Measurements from ENCODE around the gene ANKHD1.
"Not testable (repeated sequence)": the region's sequence is repeated elsewhere in the genome, so short reads cannot be mapped to it uniquely, and the experiment has no call there.

Gene ANKHD1

DNA sequence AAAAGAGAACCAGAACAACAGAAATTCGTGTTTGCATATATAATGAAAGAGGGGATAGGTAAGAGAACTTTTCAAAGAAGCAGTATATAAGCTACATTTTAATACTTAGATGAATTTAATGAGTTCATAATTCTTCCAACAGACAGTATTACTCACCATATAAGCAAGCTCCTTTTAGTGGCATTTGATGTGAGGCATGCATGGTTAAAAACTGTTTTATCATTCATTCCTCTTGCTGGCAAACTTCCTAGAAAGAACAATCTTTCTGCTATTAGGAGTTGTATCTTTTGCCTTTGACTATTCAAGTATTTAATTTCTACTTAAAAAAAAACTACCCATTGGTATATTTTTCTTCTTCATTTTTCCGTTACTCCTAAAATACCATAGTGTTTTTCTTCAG, 80.1 kb downstream of the ANKHD1 start:
- no peak overlapping the region for H3K4me2 ChIP-seq (ENCODE audit: low read depth, low read length, poor library complexity, severe bottlenecking)
- TF ChIP-seq EZH2phosphoT487 (IDR thresholded peaks at IDR 0.05; ENCODE audit: borderline replicate concordance): no peak
- TF ChIP-seq, protein P1, sequence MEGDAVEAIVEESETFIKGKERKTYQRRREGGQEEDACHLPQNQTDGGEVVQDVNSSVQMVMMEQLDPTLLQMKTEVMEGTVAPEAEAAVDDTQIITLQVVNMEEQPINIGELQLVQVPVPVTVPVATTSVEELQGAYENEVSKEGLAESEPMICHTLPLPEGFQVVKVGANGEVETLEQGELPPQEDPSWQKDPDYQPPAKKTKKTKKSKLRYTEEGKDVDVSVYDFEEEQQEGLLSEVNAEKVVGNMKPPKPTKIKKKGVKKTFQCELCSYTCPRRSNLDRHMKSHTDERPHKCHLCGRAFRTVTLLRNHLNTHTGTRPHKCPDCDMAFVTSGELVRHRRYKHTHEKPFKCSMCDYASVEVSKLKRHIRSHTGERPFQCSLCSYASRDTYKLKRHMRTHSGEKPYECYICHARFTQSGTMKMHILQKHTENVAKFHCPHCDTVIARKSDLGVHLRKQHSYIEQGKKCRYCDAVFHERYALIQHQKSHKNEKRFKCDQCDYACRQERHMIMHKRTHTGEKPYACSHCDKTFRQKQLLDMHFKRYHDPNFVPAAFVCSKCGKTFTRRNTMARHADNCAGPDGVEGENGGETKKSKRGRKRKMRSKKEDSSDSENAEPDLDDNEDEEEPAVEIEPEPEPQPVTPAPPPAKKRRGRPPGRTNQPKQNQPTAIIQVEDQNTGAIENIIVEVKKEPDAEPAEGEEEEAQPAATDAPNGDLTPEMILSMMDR (conservative IDR thresholded peaks at IDR 0.05; ENCODE audit: low read length): no peak
- no peak overlapping the region for H2AFZ ChIP-seq (ENCODE audit: low read length)
- H3K4me3 ChIP-seq (ENCODE audit: low read length, poor library complexity, severe bottlenecking): no peak overlapping the region
- H3F3A ChIP-seq (ENCODE audit: low read depth): no peaks in the 10 kb centered on the region
- H3K9me3 ChIP-seq (ENCODE audit: insufficient read depth, low read depth, low read length): no peaks in the 10 kb centered on the region
- H3K9ac ChIP-seq (ENCODE audit: low read depth, low read length, poor library complexity, severe bottlenecking): no peak overlapping the region
- no peaks in the 10 kb centered on the region for H3K79me2 ChIP-seq (ENCODE audit: insufficient read depth, low read length)
- no peaks in the 10 kb centered on the region for H3K27me3 ChIP-seq (ENCODE audit: insufficient read depth, low read length, poor library complexity, severe bottlenecking)
- H3K36me3 ChIP-seq (ENCODE audit: insufficient read depth, low read length): peaks cover 40% of the 10 kb centered on the region; the same call in 1 of the 2 replicates
- peaks cover 4% of the 10 kb centered on the region for H3K4me1 ChIP-seq (ENCODE audit: insufficient read depth, low read length, poor library complexity, severe bottlenecking)
- H3K9me2 ChIP-seq (replicated peaks; ENCODE audit: low read depth, low read length): no peaks in the 10 kb centered on the region
- H4K20me1 ChIP-seq (ENCODE audit: insufficient read depth, low read length, poor library complexity, severe bottlenecking): no peaks in the 10 kb centered on the region

DNA sequence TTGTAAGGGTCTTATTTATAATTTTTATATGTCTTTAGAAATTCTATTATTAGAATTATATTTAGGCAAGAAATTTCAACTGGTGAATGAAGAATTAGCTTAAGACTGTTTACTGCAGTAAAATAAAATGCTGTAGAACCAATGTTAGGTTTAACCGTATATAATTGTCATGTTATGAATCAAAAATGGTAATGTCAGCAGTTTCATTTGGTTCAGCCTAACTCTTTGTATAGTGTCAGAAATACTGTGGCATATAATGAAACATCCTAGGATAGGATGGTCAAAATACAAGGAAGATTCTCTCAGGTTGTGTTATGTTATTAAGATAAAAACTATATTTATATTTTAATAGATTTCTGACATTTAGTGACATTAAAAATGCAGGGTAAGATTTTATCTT, 81.4 kb downstream of the ANKHD1 start:
- no peak overlapping the region for H3K9ac ChIP-seq (ENCODE audit: low read depth, low read length, poor library complexity, severe bottlenecking)
- H4K20me1 ChIP-seq (ENCODE audit: insufficient read depth, low read length, poor library complexity, severe bottlenecking): no peaks in the 10 kb centered on the region
- H3K4me2 ChIP-seq (ENCODE audit: low read depth, low read length, poor library complexity, severe bottlenecking): no peak overlapping the region
- no peaks in the 10 kb centered on the region for H3K9me2 ChIP-seq (replicated peaks; ENCODE audit: low read depth, low read length)
- no peaks in the 10 kb centered on the region for H3K9me3 ChIP-seq (ENCODE audit: insufficient read depth, low read depth, low read length)
- H3K4me1 ChIP-seq (ENCODE audit: insufficient read depth, low read length, poor library complexity, severe bottlenecking): peaks cover 4% of the 10 kb centered on the region
- H3F3A ChIP-seq (ENCODE audit: low read depth): no peaks in the 10 kb centered on the region
- no peak overlapping the region for H2AFZ ChIP-seq (ENCODE audit: low read length)
- H3K27me3 ChIP-seq (ENCODE audit: insufficient read depth, low read length, poor library complexity, severe bottlenecking): no peaks in the 10 kb centered on the region
- no peaks in the 10 kb centered on the region for H3K79me2 ChIP-seq (ENCODE audit: insufficient read depth, low read length)
- TF ChIP-seq, protein P1 (conservative IDR thresholded peaks at IDR 0.05; ENCODE audit: low read length): no peak
- TF ChIP-seq EZH2phosphoT487 (IDR thresholded peaks at IDR 0.05; ENCODE audit: borderline replicate concordance): no peak
- peaks cover 48% of the 10 kb centered on the region for H3K36me3 ChIP-seq (ENCODE audit: insufficient read depth, low read length)
- H3K4me3 ChIP-seq (ENCODE audit: low read length, poor library complexity, severe bottlenecking): no peak overlapping the region

DNA sequence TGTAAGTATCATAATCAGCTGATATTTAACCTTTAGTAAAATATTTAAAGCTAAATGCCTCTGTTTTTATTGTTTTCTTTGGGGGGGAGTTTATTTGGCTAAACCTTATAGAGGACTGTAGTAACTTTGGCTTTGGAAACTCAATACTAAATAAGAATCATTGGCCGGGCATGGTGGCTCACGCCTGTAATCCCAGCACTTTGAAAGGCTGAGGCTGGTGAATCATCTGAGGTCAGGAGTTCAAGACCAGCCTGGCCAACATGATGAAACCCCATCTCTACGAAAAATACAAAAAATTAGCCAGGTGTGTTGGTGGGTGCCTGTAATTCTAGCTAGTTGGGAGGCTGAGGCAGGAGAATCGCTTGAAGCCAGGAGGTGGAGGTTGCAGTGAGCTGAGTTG, 86.5 kb downstream of the ANKHD1 start:
- H3K36me3 ChIP-seq (ENCODE audit: insufficient read depth, low read length): peaks cover 59% of the 10 kb centered on the region
- not testable (repeated sequence) for H3K79me2 ChIP-seq (ENCODE audit: insufficient read depth, low read length); H2AFZ ChIP-seq (ENCODE audit: low read length); H3K9me3 ChIP-seq (ENCODE audit: insufficient read depth, low read depth, low read length); H3K9ac ChIP-seq (ENCODE audit: low read depth, low read length, poor library complexity, severe bottlenecking); H4K20me1 ChIP-seq (ENCODE audit: insufficient read depth, low read length, poor library complexity, severe bottlenecking); H3K27me3 ChIP-seq (ENCODE audit: insufficient read depth, low read length, poor library complexity, severe bottlenecking); H3K4me3 ChIP-seq (ENCODE audit: low read length, poor library complexity, severe bottlenecking); H3F3A ChIP-seq (ENCODE audit: low read depth); H3K4me2 ChIP-seq (ENCODE audit: low read depth, low read length, poor library complexity, severe bottlenecking); H3K4me1 ChIP-seq (ENCODE audit: insufficient read depth, low read length, poor library complexity, severe bottlenecking); H3K9me2 ChIP-seq (replicated peaks; ENCODE audit: low read depth, low read length)

DNA sequence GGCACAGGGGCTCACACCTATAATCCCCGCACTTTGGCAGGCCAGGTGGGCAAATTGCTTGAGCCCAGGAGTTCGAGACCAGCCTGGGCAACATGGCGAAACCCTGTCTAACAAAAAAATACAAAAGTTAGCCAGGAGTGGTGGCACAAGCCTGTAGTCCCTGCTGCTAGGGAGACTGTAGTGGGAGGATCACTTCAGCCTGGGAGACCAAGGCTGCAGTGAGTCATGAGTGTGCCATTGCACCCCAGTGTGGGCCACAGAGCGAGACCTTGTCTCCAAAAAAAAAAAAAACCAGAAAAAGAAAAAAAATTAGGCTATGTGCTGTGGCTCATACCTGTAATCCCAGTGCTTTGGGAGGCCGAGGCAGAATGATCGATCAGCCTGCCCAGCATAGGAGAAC, 87.3 kb downstream of the ANKHD1 start:
- Histone ChIP-seq H3K9ac (ENCODE audit: low read depth, low read length, poor library complexity, severe bottlenecking) (no peak overlapping the region), H3K9me3 (ENCODE audit: insufficient read depth, low read depth, low read length) (no peaks in the 10 kb centered on the region), H3F3A (ENCODE audit: low read depth) (no peaks in the 10 kb centered on the region), H3K4me2 (ENCODE audit: low read depth, low read length, poor library complexity, severe bottlenecking) (no peak overlapping the region), H2AFZ (ENCODE audit: low read length) (no peak overlapping the region), H3K79me2 (ENCODE audit: insufficient read depth, low read length) (no peaks in the 10 kb centered on the region), H3K27me3 (ENCODE audit: insufficient read depth, low read length, poor library complexity, severe bottlenecking) (no peaks in the 10 kb centered on the region), H3K4me3 (ENCODE audit: low read length, poor library complexity, severe bottlenecking) (no peak overlapping the region), H3K9me2 (replicated peaks; ENCODE audit: low read depth, low read length) (no peaks in the 10 kb centered on the region), H4K20me1 (ENCODE audit: insufficient read depth, low read length, poor library complexity, severe bottlenecking) (no peaks in the 10 kb centered on the region), H3K36me3 (ENCODE audit: insufficient read depth, low read length) (peaks cover 53% of the 10 kb centered on the region), H3K4me1 (ENCODE audit: insufficient read depth, low read length, poor library complexity, severe bottlenecking) (peaks cover 4% of the 10 kb centered on the region)
- TF ChIP-seq, protein P1 (conservative IDR thresholded peaks at IDR 0.05; ENCODE audit: low read length): no peak
- no peak for TF ChIP-seq EZH2phosphoT487 (IDR thresholded peaks at IDR 0.05; ENCODE audit: borderline replicate concordance)

Measured in Loucy (cell line).